ENCODE data around the gene MAVS.

Gene MAVS

DNA sequence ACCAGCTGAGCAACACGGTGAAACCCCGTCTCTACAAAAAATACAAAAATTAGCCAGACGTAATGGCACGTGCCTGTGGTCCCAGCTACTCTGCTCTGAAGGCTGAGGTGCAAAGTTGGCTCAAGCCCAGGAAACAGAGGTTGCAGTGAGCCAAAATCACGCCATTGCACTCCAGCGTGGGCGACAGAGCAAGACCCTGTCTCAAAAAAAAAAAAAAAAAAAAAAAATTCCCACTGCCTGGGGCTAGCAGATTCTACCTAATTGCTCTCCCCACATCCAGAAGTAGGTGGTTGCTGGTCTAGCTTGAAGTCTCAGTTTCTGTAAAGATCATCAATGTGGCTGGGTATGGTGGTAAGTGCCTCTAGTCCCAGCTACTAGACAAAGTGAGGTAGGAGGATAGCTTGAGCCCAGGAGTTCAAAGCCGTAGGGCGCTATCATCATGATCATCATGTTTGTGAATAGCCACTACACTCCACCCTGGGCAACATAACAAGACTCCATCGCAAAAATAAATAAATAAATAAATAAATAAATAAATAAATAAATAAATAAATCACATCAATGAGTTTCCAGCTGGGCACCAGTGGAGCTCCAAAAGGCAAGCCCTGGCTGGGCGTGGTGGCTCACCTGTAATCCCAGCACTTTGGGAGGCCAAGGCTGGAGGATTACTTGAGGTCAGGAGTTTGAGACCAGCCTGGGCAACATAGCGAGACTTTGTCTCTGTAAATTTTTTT, 32.6 kb upstream of the MAVS start:
- H3K9me3 ChIP-seq (ENCODE audit: insufficient read depth, low read length, severe bottlenecking) = no peaks in the 10 kb centered on the region
- no peak overlapping the region for H3K27ac ChIP-seq (ENCODE audit: low read length)
- H2AFZ ChIP-seq (ENCODE audit: low read depth, low read length) = no peak overlapping the region
- H3K4me2 ChIP-seq (ENCODE audit: insufficient read depth, low read length) = no peak overlapping the region
- no peak overlapping the region for H3K4me3 ChIP-seq (ENCODE audit: low read depth in 1 of 2, low read length in 2 of 2)
- DNase-seq = no peak
- TF ChIP-seq, protein P1, sequence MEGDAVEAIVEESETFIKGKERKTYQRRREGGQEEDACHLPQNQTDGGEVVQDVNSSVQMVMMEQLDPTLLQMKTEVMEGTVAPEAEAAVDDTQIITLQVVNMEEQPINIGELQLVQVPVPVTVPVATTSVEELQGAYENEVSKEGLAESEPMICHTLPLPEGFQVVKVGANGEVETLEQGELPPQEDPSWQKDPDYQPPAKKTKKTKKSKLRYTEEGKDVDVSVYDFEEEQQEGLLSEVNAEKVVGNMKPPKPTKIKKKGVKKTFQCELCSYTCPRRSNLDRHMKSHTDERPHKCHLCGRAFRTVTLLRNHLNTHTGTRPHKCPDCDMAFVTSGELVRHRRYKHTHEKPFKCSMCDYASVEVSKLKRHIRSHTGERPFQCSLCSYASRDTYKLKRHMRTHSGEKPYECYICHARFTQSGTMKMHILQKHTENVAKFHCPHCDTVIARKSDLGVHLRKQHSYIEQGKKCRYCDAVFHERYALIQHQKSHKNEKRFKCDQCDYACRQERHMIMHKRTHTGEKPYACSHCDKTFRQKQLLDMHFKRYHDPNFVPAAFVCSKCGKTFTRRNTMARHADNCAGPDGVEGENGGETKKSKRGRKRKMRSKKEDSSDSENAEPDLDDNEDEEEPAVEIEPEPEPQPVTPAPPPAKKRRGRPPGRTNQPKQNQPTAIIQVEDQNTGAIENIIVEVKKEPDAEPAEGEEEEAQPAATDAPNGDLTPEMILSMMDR (IDR thresholded peaks at IDR 0.05; ENCODE audit: borderline replicate concordance, extremely low read depth, low read length, poor library complexity, severe bottlenecking) = no peak
- TF ChIP-seq EZH2 (IDR thresholded peaks at IDR 0.05; ENCODE audit: borderline replicate concordance, low read depth, low read length, severe bottlenecking) = no peak
- no peaks in the 10 kb centered on the region for H4K20me1 ChIP-seq (ENCODE audit: insufficient read depth, low read length)
- no peak for ATAC-seq (ENCODE audit: insufficient read depth, low read depth)
- no peaks in the 10 kb centered on the region for H3K27me3 ChIP-seq (ENCODE audit: insufficient read depth, low read length, poor library complexity)
- H3K9ac ChIP-seq (ENCODE audit: low read depth, low read length) = no peak overlapping the region
- no peaks in the 10 kb centered on the region for H3K36me3 ChIP-seq (ENCODE audit: insufficient read depth, low read length)
- H3K4me1 ChIP-seq (ENCODE audit: insufficient read depth, low read length) = peaks cover 54% of the 10 kb centered on the region
- no peaks in the 10 kb centered on the region for H3K79me2 ChIP-seq (ENCODE audit: insufficient read depth, low read length)

DNA sequence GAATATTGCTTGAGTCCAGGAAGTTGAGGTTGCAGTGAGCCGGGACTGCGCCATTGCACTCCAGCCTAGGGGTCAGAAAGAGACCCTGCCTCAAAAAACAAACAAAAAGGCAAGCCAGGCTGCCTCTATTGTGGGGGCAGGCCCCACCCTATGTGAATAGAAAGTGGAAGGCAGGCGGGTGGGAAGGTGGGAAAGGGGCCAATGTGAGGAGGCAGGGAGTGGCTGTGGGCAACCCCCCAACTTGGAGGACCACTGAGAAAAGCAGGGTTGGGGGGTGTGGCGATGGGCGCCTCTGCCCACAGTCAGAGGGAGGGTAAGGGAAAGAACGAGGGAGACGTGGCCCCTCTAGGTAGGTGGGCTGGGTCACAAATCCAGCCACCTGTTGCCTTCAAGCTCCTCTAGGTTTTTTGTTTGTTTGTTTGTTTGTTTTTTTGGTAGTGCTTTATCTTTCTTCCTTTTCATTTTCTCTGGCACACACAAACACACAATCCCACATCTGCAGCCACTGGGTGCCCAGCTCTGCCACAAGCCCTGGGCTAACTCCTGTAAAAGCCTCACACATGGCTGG, 31.6 kb upstream of the MAVS start:
- Histone ChIP-seq H3K36me3 (ENCODE audit: insufficient read depth, low read length) (no peaks in the 10 kb centered on the region), H2AFZ (ENCODE audit: low read depth, low read length) (no peak overlapping the region), H3K79me2 (ENCODE audit: insufficient read depth, low read length) (0 out of 2 replicates have a peak, but pooled peaks cover 3% of the 10 kb centered on the region), H3K4me2 (ENCODE audit: insufficient read depth, low read length) (no peak overlapping the region), H3K4me3 (ENCODE audit: low read depth in 1 of 2, low read length in 2 of 2) (no peak overlapping the region), H3K27me3 (ENCODE audit: insufficient read depth, low read length, poor library complexity) (no peaks in the 10 kb centered on the region), H4K20me1 (ENCODE audit: insufficient read depth, low read length) (no peaks in the 10 kb centered on the region), H3K9ac (ENCODE audit: low read depth, low read length) (no peak overlapping the region), H3K4me1 (ENCODE audit: insufficient read depth, low read length) (peaks cover 63% of the 10 kb centered on the region), H3K9me3 (ENCODE audit: insufficient read depth, low read length, severe bottlenecking) (no peaks in the 10 kb centered on the region), H3K27ac (ENCODE audit: low read length) (no peak overlapping the region)
- TF ChIP-seq, protein P1 (IDR thresholded peaks at IDR 0.05; ENCODE audit: borderline replicate concordance, extremely low read depth, low read length, poor library complexity, severe bottlenecking) = no peak
- TF ChIP-seq EZH2 (IDR thresholded peaks at IDR 0.05; ENCODE audit: borderline replicate concordance, low read depth, low read length, severe bottlenecking) = no peak
- no peak for ATAC-seq (ENCODE audit: insufficient read depth, low read depth)
- no peak for DNase-seq

DNA sequence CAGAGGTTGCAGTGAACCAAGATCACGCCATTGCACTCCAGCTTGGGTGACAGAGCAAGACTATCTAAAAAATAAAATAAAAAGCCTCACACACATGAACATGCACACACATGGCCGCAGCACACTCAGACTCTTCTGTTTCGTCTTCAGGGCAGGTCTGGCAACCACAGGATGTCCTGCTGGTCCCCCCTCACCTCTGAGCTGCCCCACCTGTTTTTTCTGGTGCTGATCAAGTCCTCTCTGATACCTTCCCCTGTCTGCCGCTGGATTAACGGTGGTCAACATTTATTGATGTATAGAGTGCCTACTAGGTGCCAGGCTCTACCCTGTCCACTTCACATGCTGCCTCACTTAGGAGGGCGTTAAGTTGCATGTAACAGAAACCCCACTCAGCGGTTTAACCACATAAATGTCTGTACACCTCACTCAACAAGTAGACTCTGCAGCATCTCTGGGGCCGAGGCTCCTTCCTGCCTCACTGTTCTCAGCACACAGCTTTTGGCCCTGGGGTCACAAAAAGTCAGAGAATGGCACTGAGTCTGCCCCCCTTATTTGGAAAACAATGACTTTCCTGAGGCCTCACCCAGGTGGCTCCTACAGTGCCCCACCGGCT, 30.8 kb upstream of the MAVS start:
- Histone ChIP-seq H3K4me1 (ENCODE audit: insufficient read depth, low read length) (peaks cover 55% of the 10 kb centered on the region), H3K9ac (ENCODE audit: low read depth, low read length) (peak overlapping the region; percentile 17), H3K4me3 (ENCODE audit: low read depth in 1 of 2, low read length in 2 of 2) (no peak overlapping the region), H3K27me3 (ENCODE audit: insufficient read depth, low read length, poor library complexity) (no peaks in the 10 kb centered on the region), H4K20me1 (ENCODE audit: insufficient read depth, low read length) (no peaks in the 10 kb centered on the region), H3K27ac (ENCODE audit: low read length) (peak overlapping the region; percentile 71), H3K79me2 (ENCODE audit: insufficient read depth, low read length) (peaks cover 4% of the 10 kb centered on the region), H3K36me3 (ENCODE audit: insufficient read depth, low read length) (no peaks in the 10 kb centered on the region), H3K9me3 (ENCODE audit: insufficient read depth, low read length, severe bottlenecking) (no peaks in the 10 kb centered on the region), H3K4me2 (ENCODE audit: insufficient read depth, low read length) (peak overlapping the region; percentile 16; the same call in 1 of the 2 replicates), H2AFZ (ENCODE audit: low read depth, low read length) (peak overlapping the region; percentile 40)
- ATAC-seq (ENCODE audit: insufficient read depth, low read depth) (peak; percentile 22), DNase-seq (peak; percentile 70)
- TF ChIP-seq EZH2 (IDR thresholded peaks at IDR 0.05; ENCODE audit: borderline replicate concordance, low read depth, low read length, severe bottlenecking) = no peak
- TF ChIP-seq, protein P1 (IDR thresholded peaks at IDR 0.05; ENCODE audit: borderline replicate concordance, extremely low read depth, low read length, poor library complexity, severe bottlenecking) = no peak

Data from DND-41 (cell line).